GM08714 (cell line): ENCODE measurements around the gene PLAAT5.
"Not testable (repeated sequence)": the region's sequence is repeated elsewhere in the genome, so short reads cannot be mapped to it uniquely, and the experiment has no call there.

ENCODE experiments used
- H3K4me3 ChIP-seq: fragments of 200-500 bp; sonication (Bioruptor generic); 2 replicates; pipeline ENCODE4 v1.5.1; 2014; ENCODE audit warnings: mild to moderate bottlenecking, low read length, inconsistent platforms
- ZNF274 ChIP-seq: IDR thresholded peaks from 2 replicates; pipeline ENCODE4 v1.6.1; 2012; ENCODE audit warnings: mild to moderate bottlenecking, low read depth, low read length

PLAAT5 gene

DNA sequence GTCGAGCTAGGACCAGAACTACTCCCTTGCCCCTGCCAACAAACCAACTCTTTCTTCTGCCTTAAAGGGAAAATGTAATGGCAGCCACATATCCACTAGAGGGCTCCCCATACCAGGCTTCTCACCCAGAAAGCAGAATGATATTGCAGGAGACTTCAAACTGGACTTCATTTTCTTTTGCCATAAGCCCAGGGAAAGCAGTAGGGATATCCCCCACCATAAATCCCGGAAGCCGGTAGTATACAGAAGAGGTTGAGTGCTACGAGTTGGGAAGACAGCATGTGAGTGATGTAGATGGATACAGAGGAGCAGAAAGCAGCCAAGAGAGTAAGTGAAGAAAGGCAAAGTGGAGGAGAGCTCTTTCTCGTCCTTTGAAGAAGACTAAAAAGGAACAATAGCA is 12.1 kb downstream of the PLAAT5 start:
- no peak for TF ChIP-seq ZNF274
- H3K4me3 ChIP-seq = no peak overlapping the region

GRCh38 chr11:63476618-63477017 is 14.3 kb downstream of the PLAAT5 start:
- no peak overlapping the region for H3K4me3 ChIP-seq
- TF ChIP-seq ZNF274 = no peak

- TF ChIP-seq ZNF274 = no peak
- no peak overlapping the region for H3K4me3 ChIP-seq
Measured at GRCh38 chr11:63472372-63472771, 18.6 kb downstream of the PLAAT5 start.

- no peak overlapping the region for H3K4me3 ChIP-seq
- no peak for TF ChIP-seq ZNF274
Measured at GRCh38 chr11:63470311-63470710, 20.7 kb downstream of the PLAAT5 start.

DNA sequence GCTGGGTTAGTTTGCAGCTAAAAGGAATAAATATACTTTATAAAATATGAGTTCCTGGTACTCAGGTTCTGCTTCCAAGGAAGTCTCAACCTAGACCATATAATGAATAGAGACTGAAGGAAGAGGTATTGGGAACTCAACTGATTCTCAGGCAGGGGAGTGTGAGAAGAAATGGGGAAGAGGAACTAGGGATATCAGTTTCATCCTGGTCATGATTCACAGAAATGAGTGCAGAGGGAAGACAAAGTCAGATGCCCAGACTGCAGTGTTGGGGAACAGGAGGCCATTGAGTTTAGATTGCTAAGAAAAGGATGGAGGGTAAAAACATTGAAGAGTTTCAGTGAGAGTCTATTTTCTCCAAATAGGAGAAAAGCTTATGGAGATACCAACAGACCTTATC is 28.8 kb downstream of the PLAAT5 start:
- no peak for TF ChIP-seq ZNF274
- H3K4me3 ChIP-seq = no peak overlapping the region

DNA sequence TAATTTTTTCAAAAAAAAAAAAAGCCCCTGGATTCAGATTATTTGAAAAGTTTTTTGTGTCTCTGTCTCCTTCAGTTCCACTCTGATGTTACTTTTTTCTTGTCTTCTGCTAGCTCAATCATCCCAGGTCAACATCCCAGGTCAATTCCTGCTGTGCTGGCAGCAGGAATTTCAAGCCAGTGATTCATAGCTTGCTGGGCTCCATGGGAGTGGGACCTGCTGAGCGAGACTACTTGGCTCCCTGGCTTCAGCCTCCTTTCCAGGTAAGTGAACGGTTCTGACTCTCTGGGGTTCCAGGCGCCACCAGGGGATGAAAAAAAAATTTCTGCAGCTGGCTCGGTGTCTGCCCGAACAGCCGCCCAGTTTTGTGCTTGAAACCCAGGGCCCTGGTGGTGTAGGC is 31.4 kb downstream of the PLAAT5 start:
- H3K4me3 ChIP-seq = no peak overlapping the region
- TF ChIP-seq ZNF274 = no peak

GRCh38 chr11:63448646-63449045 is 42.3 kb downstream of the PLAAT5 start:
- no peak for TF ChIP-seq ZNF274
- H3K4me3 ChIP-seq = no peak overlapping the region

DNA sequence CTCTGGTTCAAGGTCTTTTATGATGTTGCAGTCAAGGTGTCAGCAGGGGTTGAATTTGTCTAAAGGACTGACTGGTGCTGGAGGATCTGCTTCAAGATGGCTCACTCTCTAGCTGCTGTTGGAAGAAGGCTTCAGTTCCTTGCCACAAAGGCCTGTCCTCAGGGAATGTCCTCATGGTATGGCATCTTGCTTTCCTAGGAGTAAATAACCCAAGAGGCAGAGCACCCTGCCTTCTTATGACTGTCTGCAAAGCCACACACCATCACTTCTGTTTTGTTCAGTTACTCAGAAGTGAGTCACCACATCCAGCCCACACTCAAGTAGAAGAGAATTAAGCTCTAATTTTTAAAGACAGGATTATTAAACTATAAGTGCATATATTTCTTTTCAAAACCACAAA is 45.2 kb downstream of the PLAAT5 start:
- H3K4me3 ChIP-seq = no peak overlapping the region
- TF ChIP-seq ZNF274 = no peak

DNA sequence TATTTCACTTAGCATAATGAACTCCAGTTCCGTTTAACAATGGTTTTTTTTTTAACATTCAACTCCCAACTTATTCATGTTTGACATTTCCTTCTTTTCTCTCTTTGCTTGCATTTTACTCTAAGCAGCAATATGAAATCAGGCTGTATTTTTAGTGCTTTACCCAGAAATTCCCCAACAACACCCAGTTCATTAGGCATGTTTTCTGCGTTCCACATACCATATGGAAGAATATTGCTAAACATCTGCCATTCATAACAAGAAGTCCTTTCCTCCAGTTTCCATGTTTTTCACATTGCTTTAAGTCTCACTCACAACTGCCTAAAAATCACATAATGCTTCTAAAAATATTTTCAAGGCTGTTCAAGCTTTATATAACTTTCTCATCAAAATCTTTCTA is 45.8 kb downstream of the PLAAT5 start:
- H3K4me3 ChIP-seq = no peak overlapping the region
- no peak for TF ChIP-seq ZNF274

DNA sequence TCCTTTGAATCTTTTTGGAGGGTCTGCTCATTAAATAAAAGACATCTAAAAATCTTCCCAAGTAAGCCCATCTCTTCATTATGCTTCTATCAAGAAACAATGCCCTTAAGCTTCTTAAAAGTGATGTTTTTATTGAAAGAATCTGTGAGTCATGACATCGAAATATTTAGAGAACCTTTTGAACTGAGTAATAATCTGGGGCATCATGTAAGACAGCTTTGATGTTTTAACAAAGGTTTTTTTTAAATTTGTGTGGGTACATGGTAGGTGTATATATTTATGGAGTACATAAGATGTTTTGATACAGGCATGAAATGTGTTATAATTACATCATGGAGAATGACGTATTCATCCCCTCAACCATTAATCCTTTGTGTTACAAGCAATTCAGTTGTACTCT is 46.8 kb downstream of the PLAAT5 start:
- no peak overlapping the region for H3K4me3 ChIP-seq
- TF ChIP-seq ZNF274 = no peak

- TF ChIP-seq ZNF274 = no peak
- no peak overlapping the region for H3K4me3 ChIP-seq
Measured at GRCh38 chr11:63443714-63444113, 47.3 kb downstream of the PLAAT5 start.

- H3K4me3 ChIP-seq = not testable (repeated sequence)
Measured at GRCh38 chr11:63435831-63436230, 55.1 kb downstream of the PLAAT5 start.

GRCh38 chr11:63435351-63435750 is 55.6 kb downstream of the PLAAT5 start:
- not testable (repeated sequence) for H3K4me3 ChIP-seq

- not testable (repeated sequence) for H3K4me3 ChIP-seq
Measured at GRCh38 chr11:63430731-63431130, 60.2 kb downstream of the PLAAT5 start.

- H3K4me3 ChIP-seq = no peak overlapping the region
- TF ChIP-seq ZNF274 = no peak
Measured at GRCh38 chr11:63427971-63428508, 62.9 kb downstream of the PLAAT5 start.

GRCh38 chr11:63417174-63417852 is 73.7 kb downstream of the PLAAT5 start:
- TF ChIP-seq ZNF274 = no peak

More at GRCh38 chr11:63417174-63417852, 73.7 kb downstream of the PLAAT5 start:
- no peak overlapping the region for H3K4me3 ChIP-seq
